GM06990 (cell line): ENCODE data around the gene MTM1.

Experiments used
- DNase-seq: peaks from one replicate; pipeline ENCODE4 v3.0.0-alpha.2; 2011; ENCODE audit not compliant: insufficient read length; ENCODE audit errors: extremely low read depth
- H3K27me3 ChIP-seq: replicated peaks from 2 replicates; pipeline ENCODE4 v1.6.0; 2011; ENCODE audit warnings: low read length; ENCODE audit not compliant: control insufficient read depth, insufficient read depth
- H3K36me3 ChIP-seq: 2 replicates; pipeline ENCODE4 v1.5.1; 2011; ENCODE audit warnings: low read length; ENCODE audit not compliant: control insufficient read depth, insufficient read depth
- H3K4me3 ChIP-seq: replicated peaks from 2 replicates; pipeline ENCODE4 v1.5.1; 2011; ENCODE audit warnings: low read depth, mild to moderate bottlenecking, control low read depth, low read length
- CTCF ChIP-seq: IDR thresholded peaks from 2 replicates; pipeline ENCODE4 v1.5.1; 2011; ENCODE audit warnings: low read length, control low read depth, mild to moderate bottlenecking, inconsistent platforms; ENCODE audit not compliant: insufficient read depth, poor library complexity, severe bottlenecking

MTM1 gene

GRCh38 chrX:150570512-150570911 lies 2.1 kb downstream of the MTM1 start:
- peak overlapping the region; percentile 11 for H3K4me3 ChIP-seq
- H3K36me3 ChIP-seq: no peaks in the 10 kb centered on the region
- no peaks in the 10 kb centered on the region for H3K27me3 ChIP-seq
- no peak for TF ChIP-seq CTCF
- DNase-seq: no peak

GRCh38 chrX:150572206-150572605 lies 3.8 kb downstream of the MTM1 start:
- Histone ChIP-seq H3K4me3 (no peak overlapping the region), H3K36me3 (no peaks in the 10 kb centered on the region), H3K27me3 (no peaks in the 10 kb centered on the region)
- no peak for DNase-seq
- no peak for TF ChIP-seq CTCF

GRCh38 chrX:150573106-150573505 lies 4.7 kb downstream of the MTM1 start:
- Histone ChIP-seq H3K27me3 (no peaks in the 10 kb centered on the region), H3K36me3 (no peaks in the 10 kb centered on the region), H3K4me3 (no peak overlapping the region)
- no peak for TF ChIP-seq CTCF
- no peak for DNase-seq

- peak; percentile 10 for DNase-seq
- TF ChIP-seq CTCF: no peak
- Histone ChIP-seq H3K4me3 (no peak overlapping the region), H3K36me3 (no peaks in the 10 kb centered on the region), H3K27me3 (no peaks in the 10 kb centered on the region)
These were observed 5.3 kb downstream of the MTM1 start for GRCh38 chrX:150573702-150574101.

GRCh38 chrX:150574559-150575418 lies 6.4 kb downstream of the MTM1 start:
- no peak for TF ChIP-seq CTCF
- H3K4me3 ChIP-seq: peak overlapping the region; percentile 29
- H3K27me3 ChIP-seq: no peaks in the 10 kb centered on the region
- H3K36me3 ChIP-seq: no peaks in the 10 kb centered on the region
- DNase-seq: peak; percentile 7

GRCh38 chrX:150575419-150575814 lies 7.0 kb downstream of the MTM1 start:
- no peak for DNase-seq
- Histone ChIP-seq H3K4me3 (no peak overlapping the region; the same call in 1 of the 2 replicates), H3K27me3 (no peaks in the 10 kb centered on the region), H3K36me3 (no peaks in the 10 kb centered on the region)
- no peak for TF ChIP-seq CTCF
